AML-193 (cell line): ENCODE results near the gene OCLN.
"Not testable (repeated sequence)": the region's sequence is repeated elsewhere in the genome, so short reads cannot be mapped to it uniquely, and the experiment has no call there.

Source experiments
- DNase-seq, 2 experiments: peaks; one replicate each; lab custom pipeline; 2025; lab: John Stamatoyannopoulos, UW

The OCLN gene

DNA sequence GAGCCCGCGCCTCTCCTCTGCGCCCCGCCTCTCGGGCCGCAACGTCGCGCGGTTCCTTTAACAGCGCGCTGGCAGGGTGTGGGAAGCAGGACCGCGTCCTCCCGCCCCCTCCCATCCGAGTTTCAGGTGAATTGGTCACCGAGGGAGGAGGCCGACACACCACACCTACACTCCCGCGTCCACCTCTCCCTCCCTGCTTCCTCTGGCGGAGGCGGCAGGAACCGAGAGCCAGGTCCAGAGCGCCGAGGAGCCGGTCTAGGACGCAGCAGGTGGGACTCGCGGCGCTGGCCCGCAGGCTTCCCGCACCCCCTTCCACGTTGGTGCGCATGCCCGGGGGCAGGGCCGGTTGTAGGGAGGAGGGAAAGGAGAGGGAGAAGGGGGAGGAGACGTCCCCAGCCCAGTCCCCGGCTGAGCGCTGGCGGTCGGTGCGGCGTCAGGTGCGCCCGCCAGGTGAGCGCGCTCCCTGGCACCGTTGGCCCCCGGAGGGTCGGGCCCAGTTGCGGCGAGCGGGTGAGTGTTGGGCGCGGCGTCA, at the start of gene OCLN:
Gene OCLN, plus strand, starts transcription at position 400 of the 532 bp plus-strand sequence. CDS start 11,455 bp downstream, outside the sequence.
- no peak for DNase-seq

DNA sequence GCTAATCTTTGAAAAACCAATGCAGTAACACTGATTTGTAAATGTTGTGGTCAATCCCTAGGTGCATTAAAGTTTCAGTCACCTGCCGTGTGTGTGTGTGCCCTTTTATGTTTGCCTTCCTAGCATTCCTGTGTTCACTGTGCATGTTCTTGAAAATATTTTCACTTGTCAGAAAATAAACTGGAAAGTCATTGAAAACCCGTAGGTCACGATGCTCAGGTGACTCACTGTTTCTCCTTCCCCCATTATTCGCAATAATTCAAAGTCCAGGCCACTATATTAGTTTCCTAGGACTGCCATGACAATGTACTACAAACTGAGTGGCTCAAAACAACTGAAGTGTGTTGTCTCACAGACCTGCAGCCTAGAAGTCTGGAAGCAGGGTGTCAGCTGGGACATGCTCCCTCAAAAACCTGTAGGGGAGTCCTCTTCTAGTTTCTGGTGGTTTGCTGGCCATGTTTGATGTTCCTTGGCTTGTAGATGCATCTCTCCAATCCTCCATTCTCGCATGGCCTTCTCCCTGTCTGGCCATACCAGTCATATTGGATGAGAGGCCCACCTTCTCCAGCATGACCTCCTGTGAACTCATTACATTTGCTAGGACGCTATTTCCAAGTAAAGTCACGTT, 48.3 kb upstream of the OCLN start:
- no peak for DNase-seq

DNA sequence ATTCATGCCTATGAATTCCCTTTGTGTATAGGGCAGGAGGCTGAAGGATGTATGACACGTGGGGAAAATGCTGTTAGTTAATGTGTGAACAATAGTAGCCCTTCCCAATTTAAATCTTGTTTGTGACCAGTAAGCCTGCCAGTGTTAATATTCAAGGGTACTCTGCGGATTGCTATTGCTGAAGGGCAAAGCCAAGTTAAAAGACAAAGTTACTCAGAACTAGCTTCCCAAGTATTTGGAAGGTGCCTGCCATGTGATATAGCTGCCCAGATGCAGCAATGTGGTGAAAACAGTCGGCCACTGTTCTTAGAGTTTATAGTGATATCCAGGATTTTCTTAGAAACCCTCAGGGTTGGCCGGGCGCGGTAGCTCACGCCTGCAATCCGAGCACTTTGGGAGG, 43.1 kb upstream of the OCLN start:
- DNase-seq: no peak

- DNase-seq: no peak
Observed at GRCh38 chr5:69450116-69450515, 42.5 kb upstream of the OCLN start.

DNA sequence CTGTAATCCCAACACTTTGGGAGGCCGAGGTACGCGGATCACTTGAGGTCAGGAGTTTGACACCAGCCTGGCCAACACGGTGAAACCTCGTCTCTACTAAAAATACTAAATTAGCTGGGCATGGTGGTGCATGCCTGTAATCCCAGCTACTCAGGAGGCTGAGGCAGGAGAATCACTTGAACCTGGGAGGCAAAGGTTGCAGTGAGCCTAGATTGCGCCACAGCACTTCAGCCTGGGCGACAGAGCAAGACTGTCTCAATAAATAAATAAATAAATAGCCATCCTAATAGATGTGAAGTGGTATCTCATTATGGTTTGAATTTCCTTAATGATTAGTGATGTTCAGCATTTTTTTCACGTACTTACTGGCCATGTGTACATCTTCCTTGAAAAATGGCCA, 42.1 kb upstream of the OCLN start:
- DNase-seq: not testable (repeated sequence)

DNA sequence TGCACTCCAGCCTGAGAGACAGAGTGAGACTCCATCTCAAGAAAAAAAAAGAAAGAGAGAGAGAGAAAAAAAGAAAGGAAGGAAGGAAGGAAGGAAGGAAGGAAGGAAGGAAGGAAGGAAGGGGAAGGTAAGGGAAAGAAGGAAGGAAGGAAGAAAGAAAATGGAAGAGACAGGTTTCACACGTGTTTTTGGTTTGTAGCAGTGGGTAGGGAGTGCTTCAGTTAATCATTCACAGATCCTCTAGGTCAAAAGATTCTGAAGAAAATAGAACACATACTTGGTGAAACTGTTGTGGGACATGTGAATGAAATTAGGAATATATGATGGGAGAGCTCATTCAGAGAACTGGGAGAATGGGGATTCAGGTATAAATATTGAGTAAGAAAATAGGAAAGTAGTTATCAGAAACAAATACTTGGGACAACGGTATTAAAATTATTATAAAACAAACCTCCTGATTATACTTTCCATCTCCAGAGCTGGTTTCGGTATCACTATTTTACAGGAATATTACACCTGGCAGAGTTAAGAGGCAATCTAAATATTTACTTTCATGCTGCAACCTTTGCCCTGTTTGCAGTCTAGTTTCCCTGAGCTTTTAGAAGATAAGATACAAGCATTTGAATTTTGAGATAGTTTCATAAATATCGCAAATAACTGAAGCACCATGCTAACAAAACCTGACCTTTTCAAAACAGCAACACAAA, 40.5 kb upstream of the OCLN start:
- no peak for DNase-seq

DNA sequence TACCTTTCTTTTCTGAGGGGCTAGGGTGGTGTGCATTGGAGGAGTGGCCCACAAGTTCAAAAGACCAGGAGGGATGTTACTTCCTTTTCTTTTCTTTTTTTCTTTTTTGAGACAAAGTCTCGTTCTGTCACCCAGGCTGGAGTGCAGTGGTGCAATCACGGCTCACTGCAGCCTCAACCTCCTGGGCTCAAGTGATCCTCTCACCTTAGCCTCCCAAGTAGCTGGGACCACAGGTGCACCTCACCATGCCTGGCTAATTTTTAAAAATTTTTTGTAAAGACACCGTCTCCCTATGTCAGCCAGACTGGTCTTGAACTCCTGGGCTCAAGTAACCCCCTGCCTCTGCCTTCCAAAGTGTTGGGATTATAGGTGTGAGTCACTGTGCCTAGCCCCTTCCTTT, 39.1 kb upstream of the OCLN start:
- not testable (repeated sequence) for DNase-seq

DNA sequence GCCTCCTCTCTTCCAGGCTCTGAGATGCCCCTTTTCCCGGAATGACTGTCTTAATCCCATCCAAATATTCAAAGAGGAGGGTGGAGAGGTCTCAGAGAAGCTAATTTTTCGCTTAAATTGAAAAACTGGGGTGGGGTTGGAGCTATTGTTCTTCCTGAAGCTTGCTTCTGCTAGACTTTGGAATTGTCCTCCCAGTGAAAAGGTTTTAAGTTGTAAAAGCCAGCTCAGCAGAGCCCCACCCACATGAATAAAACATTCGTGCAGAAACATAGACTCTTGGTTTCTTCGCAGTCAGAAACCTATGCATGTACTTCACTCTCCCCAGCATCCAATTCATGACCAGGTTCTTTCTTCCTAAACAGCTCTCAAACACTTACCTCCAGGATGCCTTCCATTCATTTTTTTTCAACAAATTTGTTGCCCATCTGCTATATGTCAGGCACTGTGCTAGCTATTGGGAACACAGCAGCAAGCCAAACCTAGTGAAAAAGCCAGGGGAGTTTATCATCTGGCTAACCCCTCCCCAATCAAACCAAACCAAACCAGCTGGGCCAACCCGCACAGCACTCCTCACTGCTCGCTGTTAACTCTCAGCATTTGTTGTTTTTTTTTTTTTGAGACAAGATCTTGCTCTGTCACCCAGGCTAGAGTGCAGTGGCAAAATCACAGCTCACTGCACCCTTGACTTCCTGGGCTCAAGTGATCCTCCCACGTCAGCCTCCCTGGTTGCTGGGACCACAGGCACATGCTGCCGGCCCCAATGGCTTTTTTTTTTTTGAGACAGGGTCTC, 37.9 kb upstream of the OCLN start:
- DNase-seq: no peak

DNA sequence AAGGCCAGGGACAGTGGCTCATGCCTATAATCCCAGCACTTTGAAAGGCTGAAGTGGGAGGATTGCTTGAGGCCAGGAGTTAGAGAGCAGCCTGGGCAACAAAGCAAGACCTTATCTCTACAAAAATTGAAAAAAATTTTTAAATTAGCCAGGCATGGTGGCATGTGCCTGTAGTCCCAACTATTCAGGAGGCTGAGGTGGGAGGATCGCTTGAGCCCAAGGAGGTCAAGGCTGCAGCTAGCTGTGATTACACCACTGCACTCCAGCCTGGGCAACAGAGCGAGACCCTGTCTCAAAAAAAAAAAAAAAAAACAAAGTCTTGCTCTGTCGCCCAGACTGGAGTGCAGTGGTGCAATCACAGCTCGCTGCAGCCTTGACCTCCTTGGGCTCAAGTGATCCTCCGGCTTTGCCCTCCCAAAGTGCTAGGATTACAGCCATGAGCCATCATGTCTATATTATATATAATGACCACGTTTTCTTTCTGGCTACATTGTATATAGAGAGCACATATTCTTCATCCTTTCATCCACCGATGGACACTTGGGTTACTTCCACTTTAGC, 37.1 kb upstream of the OCLN start:
- not testable (repeated sequence) for DNase-seq

GRCh38 chr5:69462170-69462569, 30.4 kb upstream of the OCLN start:
- DNase-seq: no peak

DNA sequence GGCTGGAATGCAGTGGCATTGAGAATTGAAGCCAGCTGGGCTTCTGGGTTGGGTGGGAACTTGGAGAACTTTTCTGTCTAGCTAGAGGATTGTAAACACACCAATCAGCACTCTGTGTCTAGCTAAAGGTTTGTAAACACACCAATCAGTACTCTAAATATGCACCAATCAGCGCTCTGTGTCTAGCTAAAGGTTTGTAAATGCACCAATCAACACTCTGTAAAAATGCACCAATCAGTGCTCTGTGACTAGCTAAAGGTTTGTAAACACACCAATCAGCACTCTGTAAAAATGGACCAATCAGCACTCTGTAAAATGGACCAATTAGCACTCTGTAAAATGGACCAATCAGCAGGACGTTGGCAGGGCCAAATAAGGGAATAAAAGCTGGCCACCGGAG, 26.2 kb upstream of the OCLN start:
- DNase-seq: not testable (repeated sequence)

GRCh38 chr5:69467442-69468225, 25.0 kb upstream of the OCLN start:
- DNase-seq: no peak

GRCh38 chr5:69468631-69469030, 24.0 kb upstream of the OCLN start:
- DNase-seq: no peak

DNA sequence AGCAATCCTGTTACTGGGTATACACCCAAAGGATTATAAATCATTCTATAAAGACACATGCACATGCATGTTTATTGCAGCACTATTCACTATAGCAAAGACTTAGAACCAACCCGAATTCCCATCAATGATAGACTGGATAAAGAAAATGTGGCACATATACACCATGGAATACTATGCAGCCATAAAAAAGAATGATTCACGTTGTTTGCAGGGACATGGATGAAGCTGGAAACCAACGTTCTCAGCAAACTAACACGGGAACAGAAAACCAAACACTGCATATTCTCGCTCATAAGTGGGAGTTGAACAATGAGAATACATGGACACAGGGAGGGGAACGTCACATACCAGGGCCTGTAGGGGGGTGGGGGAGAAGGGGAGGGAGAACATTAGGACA, 21.1 kb upstream of the OCLN start:
- not testable (repeated sequence) for DNase-seq

- DNase-seq: not testable (repeated sequence)
Observed at GRCh38 chr5:69472535-69473143, 20.0 kb upstream of the OCLN start.

DNA sequence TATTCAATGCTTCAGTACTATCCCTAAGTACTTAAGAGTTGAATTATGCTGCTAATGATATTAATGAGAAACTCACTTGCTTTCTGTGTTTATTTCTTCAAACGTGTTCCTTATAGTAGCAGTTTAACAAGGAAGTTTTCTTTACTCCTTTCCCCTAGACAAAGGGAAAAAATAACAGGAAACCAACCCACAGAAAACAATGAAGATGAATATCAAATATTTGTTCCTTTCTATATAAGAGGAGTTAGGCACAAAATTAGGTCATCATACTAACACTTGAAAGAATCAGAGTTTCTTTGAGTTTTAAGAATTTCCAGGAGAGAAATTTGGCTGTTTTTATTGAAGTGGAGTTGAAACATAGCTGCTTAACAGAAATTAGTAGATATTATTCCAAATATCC, 15.4 kb upstream of the OCLN start:
- no peak for DNase-seq

DNA sequence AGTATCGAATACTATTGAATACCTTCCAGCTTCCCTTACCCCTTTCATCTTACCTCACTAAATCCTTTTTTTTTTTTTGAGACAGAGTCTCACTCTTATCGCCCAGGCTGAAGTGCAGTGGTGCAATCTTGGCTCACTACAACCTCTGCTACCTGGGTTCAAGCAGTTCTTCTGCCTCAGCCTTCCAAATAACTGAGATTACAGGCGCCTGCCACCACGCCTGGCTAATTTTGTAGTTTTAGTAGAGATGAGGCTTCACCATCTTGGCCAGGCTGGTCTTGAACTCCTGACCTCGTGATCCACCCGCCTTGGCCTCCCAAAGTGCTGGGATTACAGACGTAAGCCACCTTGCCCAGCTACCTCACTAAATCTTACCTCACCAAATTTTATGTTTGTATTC, 14.3 kb upstream of the OCLN start:
- not testable (repeated sequence) for DNase-seq

GRCh38 chr5:69484891-69485290, 7.7 kb upstream of the OCLN start:
- peak in 1 of 2 experiments; percentile 3 for DNase-seq

DNA sequence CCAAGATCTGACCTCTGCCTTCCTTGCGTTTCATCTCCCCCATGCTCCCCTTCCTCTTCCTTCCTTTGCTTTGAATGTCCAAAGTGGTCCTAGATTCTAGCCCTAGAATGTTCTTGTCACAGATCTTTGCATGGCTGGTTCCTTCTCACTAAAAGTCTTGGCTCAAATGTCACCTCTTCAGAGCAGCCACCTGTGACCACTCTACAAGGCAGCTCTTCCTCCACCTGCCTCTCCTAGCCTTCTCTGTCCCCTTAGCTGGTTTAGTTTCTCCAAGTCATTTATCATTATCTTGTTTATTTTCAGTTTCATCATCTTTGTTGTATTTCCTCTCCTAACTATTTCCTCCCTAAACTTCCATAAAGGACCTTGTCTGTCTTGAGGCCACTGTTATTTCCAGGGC, 7.1 kb upstream of the OCLN start:
- DNase-seq: no peak

GRCh38 chr5:69489246-69489645, 3.3 kb upstream of the OCLN start:
- DNase-seq: no peak

GRCh38 chr5:69491027-69491426, 1.6 kb upstream of the OCLN start:
- no peak for DNase-seq
